G401 (cell line): ENCODE measurements around the gene NRCAM. TPM values are rescaled to one million over a fixed set of nuclear protein-coding genes. Genes with fewer than 3 reads are reported as not detected.

Source experiments
- DNase-seq: peaks from one replicate; pipeline ENCODE4 v3.0.0-alpha.2; 2015; ENCODE audit warnings: low spot score
- in situ Hi-C: cut with HindIII; loops from 2 replicates; pipeline ENCODE4 v1.10.0; 2016; ENCODE audit warnings: low sequenced_read_pairs, mixed read lengths
- total RNA-seq: library from RNA; depleted of rRNA; stranded (reverse); fragments of >200 nt; shearing (Covaris generic); gene quantifications from 2 replicates; pipeline ENCODE4 v1.2.3, GENCODE V29; 2014

The NRCAM gene
- total RNA-seq, 1 experiment from 2014 or later = not detected

DNA sequence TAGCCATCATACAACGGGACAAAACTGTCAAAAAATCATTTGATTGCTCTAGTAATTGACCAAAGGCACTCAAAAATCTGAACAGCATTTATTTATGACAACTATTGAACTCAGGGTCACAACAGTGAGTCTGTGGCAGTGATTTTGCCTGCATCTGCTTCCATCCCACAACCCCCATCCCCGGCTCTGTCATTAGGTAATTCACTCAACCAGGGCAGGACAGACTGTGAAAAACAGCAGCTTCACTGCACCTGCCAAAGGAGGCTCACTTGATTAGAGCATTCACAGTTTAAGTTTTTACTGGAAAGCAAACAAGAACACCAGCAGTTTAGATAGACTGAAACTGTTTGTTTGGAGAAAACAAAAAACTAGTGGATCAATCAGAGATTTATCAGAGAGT is 22.2 kb downstream of the NRCAM start:
- in situ Hi-C loops = no loop called here
- no peak for DNase-seq

- no peak for DNase-seq
- in situ Hi-C loops = no loop called here
Observed at GRCh38 chr7:108431099-108431498, 25.1 kb downstream of the NRCAM start.

DNA sequence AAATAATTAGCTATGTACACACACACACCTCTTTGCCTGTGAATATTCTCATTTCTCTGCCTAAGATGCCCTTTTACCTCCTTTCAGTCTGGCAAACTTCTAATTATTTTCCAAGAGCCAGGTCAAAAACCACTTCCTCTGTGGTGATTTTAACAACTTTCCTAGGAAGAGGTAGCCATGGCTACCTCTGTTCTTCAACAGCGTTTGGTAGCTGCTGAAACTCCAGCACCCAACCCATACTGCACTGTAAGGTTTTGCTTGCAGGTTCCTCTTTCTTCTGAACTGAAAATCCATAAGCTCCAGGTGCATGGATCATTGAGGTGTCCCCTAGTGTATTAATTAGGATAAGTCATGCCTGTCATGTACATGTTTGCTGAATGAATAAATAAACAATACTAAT is 25.6 kb downstream of the NRCAM start:
- no peak for DNase-seq
- in situ Hi-C loops = no loop called here

DNA sequence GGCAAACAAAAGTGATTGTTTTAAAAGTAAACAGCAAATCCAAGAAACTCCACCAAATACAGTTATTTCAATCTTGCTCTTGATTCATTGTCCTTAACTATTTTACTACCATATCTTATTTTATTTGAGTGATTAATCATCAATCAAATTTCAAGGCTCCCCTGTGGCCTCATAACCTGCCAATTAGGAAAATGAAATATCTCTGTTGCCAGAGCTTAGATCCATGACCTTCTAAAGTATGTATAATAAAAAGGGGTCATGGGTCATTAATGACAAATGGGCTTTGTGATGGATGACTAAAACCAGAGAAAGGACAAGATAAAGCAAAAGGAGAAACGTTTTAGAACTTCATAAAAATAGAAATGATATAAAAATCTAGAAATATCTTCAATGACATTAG is 28.5 kb downstream of the NRCAM start:
- in situ Hi-C loops = no loop called here
- DNase-seq = no peak

GRCh38 chr7:108425714-108426275 is 30.4 kb downstream of the NRCAM start:
- DNase-seq = no peak
- in situ Hi-C loops = no loop called here

DNA sequence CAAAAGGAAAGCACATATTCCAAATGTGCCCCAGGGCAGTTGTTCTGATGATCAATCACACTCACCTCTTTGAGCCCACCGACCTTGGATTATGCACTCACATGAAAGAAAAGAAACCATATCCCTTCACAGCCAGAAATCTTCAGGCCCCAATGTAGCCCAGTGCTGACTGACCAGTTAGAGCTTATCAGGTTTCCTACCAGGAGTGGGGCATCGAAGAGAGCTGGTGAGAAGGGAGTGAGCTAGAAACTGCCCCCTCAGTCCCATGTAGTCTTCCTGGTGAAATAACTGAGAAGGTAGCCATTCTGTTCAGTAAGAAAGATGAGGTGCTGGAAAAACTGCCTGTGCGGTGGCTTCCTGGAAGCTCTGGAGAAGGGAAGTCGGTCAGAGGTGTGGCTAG is 32.2 kb downstream of the NRCAM start:
- in situ Hi-C loops = no loop called here
- no peak for DNase-seq

GRCh38 chr7:108423089-108423989 is 32.9 kb downstream of the NRCAM start:
- DNase-seq = no peak
- in situ Hi-C loops = no loop called here

- in situ Hi-C loops = no loop called here
- DNase-seq = no peak
Observed at GRCh38 chr7:108421720-108422331, 34.4 kb downstream of the NRCAM start.

GRCh38 chr7:108419961-108420908 is 36.0 kb downstream of the NRCAM start:
- DNase-seq = no peak
- in situ Hi-C loops = no loop called here

DNA sequence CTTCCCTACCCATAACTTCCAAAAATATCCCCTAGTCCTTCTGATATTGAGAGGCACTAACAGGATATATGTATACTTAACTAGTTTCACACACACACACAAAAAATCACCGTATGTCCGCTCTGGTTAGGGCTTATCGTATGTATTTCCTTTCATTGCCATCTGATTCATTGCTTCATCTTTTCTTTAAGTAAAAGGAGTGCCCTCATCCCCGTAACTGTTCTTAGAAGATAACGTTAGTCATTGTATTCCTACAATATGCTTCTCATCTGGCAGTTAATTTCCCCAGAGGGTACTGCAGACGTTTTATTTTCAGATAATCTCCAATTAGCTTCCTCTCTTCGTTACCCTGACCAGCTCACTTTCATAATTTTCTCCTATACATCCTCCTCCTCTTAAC is 37.3 kb downstream of the NRCAM start:
- in situ Hi-C loops = no loop called here

DNA sequence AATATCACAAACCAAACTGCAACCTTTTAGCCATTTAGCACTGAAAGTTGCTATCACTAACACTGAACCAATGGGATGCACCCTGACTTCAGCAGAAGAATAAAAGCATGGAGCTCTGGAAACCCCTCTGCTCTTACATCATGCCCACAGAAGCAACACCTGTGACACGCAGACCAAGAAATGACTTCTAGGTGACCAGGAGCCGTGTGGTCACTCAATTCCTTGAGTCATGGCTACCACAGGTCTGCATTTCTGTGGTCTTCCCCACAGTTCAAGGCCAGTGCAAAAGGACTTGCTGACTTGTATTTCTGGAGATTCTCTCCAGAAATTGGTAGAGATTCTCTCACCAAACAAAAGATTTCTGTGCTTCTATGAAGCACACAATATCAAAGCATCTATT is 38.3 kb downstream of the NRCAM start:
- DNase-seq = no peak
- in situ Hi-C loops = no loop called here

More for the DNA sequence above, 37.3 kb downstream of the NRCAM start:
- DNase-seq = no peak

- in situ Hi-C loops = no loop called here
- no peak for DNase-seq
Observed at GRCh38 chr7:108417144-108417543, 39.1 kb downstream of the NRCAM start.

GRCh38 chr7:108415821-108416536 is 40.3 kb downstream of the NRCAM start:
- DNase-seq = peak; percentile 49
- in situ Hi-C loops = no loop called here

GRCh38 chr7:108415084-108415483 is 41.2 kb downstream of the NRCAM start:
- in situ Hi-C loops = no loop called here
- no peak for DNase-seq

DNA sequence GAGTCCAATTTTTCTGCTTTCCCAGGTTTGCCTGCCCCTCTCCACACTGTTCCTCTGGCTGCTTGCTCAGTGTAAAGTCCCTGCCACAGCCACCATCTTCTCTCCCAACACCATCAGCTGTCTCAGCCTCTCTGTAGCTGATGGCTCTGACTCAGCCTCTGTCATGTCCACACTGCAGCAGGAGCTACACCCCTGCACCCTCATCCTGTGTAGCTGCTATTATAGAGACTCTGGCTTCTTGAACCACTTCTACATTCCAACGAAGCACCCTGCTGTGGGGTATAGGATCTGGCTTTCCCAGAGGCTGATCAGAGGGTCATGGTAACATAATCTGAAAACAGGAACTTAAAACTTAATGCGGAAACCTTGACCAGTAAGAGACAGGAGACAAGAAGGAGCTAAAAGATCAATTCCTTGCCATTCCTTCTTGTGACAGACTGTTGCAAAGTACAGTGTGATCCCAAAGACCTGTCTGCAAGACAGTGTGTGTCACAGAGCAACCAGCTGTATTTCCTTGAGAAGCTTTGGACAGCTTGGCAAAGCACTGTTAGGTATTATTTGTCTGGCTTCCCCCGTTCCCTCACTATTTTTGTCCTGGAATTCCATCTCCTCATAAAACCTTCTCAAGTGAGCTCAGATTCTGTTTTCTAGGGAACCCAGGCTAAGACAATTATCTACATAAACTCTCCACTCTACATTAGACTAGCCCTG is 42.3 kb downstream of the NRCAM start:
- DNase-seq = no peak
- in situ Hi-C loops = no loop called here

- in situ Hi-C loops = no loop called here
- no peak for DNase-seq
Observed at GRCh38 chr7:108413337-108413736, 42.9 kb downstream of the NRCAM start.

- no peak for DNase-seq
- in situ Hi-C loops = no loop called here
Observed at GRCh38 chr7:108409146-108409545, 47.1 kb downstream of the NRCAM start.

GRCh38 chr7:108408296-108408991 is 47.8 kb downstream of the NRCAM start:
- in situ Hi-C loops = no loop called here
- peak; percentile 80 for DNase-seq
